Activated T-cell treated with anti-CD3 and anti-CD28 coated beads for 24 hours (primary cell): ENCODE measurements around the gene BEX1.
"Not testable (repeated sequence)": the region's sequence is repeated elsewhere in the genome, so short reads cannot be mapped to it uniquely, and the experiment has no call there.

ENCODE experiments used
- DNase-seq: peaks from one replicate; pipeline ENCODE4 v3.0.0-alpha.2; 2020; ENCODE audit warnings: low read depth

Gene BEX1

DNA sequence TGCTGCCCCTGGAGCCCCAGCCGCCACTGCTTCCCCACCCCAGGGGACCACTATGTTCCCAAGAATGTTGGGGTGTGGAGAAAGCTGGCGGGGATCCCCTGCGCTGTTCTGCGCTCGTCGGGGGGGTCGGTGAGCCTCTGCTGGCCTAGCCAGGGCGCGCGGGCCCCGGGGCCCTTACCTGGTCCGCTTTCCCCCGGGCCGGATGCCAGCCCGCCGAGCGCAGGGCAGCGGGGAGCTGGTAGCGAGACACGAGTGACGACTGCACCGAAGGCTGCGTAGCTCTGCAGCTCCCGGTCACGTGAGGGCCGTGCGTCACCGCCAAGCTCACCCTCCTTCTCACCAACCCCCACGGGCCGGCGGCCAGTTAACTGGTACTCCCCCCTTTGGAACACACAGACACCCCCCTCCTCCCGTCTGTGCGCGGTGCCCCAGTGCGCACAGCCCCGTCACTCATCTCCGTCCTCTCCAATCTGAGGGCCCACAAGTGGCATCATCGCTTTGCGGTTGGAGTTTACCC lies at the start of gene BEX1:
Gene BEX1, minus strand, starts transcription at position 254 of the 517 bp plus-strand sequence. CDS start 897 bp downstream, outside the sequence.
- no peak for DNase-seq

DNA sequence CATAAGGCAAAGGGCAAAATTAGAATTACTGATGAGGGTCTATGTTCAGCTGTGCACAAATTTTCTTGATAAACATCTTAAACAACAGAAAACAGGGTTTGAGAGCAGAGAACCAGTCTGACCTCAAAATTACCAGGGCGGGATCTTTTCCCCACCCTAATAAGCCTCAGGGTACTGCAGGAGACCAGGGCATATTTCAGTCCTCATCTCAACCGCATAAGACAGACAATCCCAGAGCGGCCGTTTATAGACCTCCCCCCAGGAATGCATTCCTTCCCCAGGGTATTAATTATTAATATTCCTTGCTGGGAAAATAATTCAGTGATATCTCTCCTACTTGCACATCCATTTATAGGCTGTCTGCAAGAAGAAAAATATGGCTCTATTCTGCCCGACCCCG lies 45.5 kb upstream of the BEX1 start:
- DNase-seq: not testable (repeated sequence)

DNA sequence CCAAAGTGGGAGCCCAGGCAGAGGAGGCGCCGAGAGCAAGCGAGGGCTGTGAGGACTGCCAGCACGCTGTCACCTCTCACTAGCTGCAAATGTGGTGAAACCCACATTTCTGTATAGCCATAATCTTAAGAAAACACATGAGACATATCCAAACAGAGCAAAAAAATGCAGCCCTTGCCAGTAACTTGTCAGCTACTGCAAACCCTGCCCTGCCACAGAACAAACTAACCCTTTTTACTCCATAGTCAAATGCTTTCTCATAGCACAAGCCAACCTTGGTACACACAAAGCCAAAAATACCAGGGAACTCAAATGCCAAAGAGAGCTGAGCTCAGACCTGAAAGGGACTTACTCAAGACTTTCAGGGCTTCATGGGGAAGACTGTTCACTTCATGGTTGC lies 43.9 kb upstream of the BEX1 start:
- DNase-seq: no peak

DNA sequence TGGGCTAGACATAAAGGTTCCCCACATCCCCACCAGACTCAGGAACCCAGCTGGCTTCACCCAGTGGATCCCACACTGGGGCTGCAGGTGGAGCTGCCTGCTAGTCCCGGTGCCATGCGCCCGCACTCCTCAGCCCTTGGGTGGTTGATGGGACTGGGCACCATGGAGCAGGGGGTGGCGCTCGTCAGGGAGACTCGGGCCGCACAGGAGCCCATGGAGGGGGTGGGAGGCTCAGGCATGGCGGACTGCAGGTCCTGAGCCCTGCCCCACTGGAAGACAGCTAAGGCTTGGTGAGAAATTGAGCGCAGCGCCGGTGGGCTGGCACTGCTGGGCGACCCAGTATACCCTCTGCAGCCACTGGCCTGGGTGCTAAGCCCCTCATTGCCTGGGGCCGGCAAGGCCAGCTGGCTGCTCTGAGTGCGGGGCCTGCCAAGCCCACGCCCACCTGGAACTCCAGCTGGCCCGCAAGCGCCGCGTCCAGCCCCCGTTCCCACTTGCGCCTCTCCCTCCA lies 43.3 kb upstream of the BEX1 start:
- DNase-seq: not testable (repeated sequence)

DNA sequence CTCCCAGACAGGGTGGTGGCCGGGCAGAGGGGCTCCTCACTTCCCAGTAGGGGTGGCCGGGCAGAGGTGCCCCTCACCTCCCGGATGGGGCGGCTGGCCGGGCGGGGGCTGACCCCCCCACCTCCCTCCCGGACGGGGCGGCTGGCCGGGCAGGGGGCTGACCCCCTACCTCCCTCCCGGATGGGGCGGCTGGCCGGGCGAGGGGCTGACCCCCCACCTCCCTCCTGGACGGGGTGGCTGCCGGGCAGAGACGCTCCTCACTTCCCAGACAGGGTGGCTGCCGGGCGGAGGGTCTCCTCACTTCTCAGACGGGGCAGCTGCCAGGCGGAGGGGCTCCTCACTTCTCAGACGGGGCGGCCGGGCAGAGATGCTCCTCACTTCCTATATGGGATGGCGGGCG lies 40.4 kb upstream of the BEX1 start:
- DNase-seq: not testable (repeated sequence)

DNA sequence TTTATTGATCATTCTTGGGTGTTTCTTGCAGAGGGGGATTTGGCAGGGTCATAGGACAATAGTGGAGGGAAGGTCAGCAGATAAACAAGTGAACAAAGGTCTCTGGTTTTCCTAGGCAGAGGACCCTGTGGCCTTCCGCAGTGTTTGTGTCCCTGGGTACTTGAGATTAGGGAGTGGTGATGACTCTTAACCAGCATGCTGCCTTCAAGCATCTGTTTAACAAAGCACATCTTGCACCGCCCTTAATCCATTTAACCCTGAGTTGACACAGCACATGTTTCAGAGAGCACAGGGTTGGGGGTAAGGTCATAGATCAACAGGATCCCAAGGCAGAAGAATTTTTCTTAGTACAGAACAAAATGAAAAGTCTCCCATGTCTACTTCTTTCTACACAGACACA lies 39.9 kb upstream of the BEX1 start:
- DNase-seq: not testable (repeated sequence)

DNA sequence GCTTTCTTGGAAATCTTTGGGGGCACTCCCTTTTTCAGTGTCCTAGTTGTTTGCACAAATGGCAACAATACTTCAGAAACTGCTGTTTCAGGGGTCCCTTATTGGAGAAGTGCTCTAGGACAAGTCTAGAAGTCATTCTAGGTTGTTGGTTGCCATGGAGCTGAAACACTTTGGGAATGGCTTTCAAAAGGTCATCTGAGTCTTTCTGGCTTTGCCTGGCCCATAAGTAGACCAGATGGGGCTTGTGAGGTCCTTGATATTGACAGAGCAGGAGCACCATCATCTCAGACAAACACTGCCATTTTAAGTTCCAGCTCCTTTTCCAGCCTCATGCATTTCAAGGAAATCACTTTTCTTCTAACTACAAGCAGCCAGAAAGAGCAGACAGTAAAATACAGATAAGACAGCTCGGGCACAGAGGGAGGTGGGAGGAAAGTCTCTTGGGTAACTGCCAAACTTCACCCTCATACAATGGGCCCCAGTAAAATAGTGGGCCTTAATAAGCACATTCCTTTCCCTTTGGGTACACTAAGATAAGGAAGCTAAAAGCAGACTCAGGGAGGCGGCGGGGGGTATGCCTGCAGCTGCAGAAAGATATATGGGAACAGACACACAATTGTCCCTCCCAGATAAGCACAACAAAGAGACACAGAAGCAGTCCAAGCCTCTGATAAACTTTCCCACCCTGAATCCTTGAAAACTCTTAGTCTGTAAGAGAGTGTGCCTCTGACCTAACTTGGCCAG lies 37.5 kb upstream of the BEX1 start:
- no peak for DNase-seq

DNA sequence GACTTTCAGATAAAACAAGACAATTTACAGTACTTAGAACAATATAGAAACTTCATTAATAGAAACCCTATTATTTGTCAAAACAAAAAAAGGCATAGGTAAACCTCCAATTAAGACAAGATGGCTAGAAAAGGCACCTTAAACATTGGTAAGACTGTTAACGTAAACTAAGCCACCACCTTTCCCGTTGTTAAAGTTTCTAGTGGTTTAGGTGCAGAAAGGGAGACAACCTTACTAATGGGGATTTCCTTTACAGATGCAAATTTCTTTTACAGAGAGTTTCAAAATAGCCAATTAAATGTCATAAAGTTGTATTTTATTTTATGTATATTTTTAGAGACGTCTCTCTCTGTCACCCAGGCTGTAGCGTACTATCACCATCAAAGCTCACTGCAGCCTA lies 36.5 kb upstream of the BEX1 start:
- DNase-seq: no peak

DNA sequence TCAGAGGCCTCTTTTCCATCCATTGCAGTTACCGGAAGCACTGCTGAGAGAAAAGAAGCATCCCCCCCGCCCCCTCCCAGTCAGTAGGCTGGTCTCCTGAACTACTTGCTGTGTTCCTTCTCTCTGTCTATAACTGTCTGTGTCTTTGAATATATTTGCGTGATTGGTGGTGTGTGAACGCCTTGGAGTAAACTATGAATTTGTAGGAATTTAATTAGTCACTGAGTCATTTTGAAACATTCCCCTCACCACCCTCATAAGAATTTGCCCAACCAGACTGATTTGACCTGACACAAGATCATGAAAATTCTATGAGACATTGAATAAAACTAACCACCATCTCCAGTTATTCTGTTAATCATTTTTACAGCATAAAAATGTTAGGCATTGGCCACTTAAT lies 35.7 kb upstream of the BEX1 start:
- DNase-seq: no peak

DNA sequence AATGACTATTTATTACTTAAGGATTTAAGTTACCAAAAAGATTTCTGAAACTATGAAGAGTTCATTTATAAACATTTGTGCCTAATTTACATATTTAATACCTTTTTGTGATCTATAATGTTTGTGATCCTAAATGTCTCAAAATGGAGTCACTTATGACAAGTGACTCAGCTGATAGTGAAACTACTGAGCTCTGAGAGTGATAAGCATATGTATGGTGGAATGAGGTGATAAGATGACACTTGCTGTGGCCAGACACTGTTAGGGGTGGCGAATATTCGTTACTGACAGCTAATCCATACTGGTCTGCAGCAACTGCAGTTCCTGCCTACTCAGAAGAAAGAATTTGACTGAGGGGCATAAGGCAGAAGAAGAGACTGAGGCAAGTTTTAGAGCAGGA lies 34.5 kb upstream of the BEX1 start:
- DNase-seq: no peak

DNA sequence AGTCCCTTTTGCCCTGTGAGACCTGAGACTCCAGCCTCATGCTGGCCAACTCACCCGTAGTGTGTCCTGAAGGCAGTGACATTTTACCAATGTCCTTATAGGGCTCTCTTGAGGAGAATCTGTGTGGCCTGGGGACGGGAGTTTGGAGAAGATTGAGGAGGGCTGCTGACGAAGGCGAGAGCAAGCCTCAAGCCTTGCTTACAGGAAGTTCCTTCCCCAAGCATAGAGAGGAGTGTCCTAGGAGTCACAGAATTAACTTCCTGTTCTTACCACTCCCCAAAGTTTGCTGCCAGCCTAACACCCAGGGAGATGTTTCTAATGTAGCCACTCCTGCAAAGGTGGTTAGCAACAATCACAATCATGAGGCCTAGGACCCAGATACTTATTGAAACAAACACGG lies 29.0 kb upstream of the BEX1 start, which contains the start of gene NXF3:
Gene NXF3, minus strand, starts transcription at position 202 of the 400 bp plus-strand sequence. Its CDS starts 120 bp downstream, at position 82.
- no peak for DNase-seq

DNA sequence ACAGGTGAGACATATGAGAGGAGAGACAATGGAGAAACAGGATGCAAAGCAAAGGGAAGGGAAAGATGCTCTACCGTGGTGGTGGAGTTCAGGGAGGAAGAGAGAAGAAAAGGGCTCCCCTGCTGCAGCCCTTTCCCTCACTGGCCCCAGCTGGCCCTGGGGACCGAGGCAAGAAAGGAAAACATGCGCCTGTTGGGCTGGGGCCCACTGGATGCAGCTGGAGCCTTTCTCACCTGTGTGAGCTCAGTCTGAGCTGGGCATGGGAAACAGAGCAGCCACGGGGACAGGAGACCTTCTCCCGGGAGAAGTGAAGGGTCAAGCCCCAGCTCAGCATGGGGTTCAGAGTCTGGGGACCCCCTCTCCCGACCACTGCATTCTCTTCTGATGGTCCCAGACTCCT lies 17.1 kb upstream of the BEX1 start:
- no peak for DNase-seq

DNA sequence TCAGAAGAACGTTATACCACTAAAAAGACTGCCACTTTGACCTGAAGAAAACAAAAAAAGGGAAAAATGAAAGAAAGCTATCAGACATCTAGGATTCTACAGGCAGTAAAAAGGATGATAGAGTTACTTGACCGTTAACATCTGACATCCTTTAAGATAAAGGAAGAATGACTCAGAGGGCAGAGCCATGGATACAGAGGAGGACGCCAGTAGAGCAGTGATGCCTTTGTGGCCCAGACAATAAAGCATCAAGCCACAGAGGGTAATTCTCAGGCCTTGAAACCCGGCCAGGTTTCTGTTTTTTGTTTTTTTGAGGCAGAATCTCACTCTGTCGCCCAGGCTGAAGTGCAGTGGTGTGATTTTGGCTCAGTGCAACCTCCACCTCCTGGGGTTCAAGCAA lies 9.5 kb upstream of the BEX1 start:
- no peak for DNase-seq

DNA sequence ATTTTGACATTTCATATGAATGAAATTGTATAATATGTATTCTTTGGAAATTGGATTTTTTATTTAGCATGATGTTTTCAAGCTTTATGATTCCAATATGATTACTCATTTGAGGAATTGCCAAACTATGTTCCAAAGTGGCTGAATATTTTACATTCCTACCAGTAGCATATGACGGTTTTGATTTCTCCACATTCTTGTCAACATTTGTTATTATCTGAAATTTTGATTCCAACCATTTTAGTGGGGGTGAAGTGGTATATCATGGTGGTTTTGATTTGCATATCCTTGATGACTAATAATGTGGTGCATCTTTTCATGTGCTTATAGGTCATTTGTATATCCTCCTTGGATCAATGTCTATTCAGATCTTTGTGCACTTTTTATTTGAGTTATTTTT lies 2.6 kb upstream of the BEX1 start:
- no peak for DNase-seq

DNA sequence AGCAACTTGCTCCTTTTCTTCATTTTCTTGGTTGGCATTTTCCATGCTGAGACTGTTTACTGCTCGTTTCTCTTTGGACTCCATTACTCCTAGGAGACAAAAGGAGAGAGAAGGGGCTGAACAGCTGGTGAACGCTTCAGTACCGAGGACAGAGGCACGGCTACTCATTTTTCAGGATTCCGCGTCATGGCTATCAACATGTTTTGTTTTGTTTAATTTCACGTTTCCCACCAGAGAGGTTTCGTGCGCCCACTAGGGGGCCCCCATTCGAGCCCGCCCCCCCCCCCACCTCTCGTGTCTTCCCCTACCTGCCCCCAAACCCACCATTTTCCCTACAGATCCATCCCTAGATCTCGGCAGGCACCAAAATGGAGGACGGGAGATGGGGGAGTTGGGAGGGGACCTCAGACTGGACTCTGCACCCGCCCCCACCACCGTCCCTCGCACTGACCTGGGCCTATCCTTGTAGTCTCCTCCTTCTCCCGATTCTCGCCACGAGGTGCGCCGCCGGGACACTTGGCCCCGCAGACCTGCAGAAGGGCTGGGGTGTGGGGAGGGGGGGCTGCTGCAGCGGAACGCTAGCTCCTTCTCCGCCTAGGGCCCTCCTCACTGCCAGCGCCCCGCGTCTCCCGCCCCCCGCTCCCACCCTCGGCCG lies 653 bp downstream of the BEX1 start:
- DNase-seq: no peak

DNA sequence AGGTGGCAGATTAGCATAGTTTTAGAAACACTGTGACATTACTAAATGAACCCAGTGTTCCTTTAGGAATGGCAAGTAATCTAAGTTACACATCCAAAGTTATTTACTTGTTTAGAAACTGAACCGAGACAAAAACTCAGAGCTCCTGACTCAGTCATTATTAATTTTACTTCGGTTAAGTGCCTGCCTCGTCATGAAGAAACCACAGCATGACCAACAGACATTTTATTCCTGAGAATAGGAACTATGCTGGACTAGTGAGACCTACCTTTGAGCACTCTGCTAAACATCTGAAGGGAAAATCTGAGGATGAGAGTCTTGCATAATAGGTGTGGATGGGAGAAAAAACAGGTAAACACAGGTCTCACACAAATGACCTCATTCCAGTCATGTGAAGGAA lies 2.5 kb downstream of the BEX1 start:
- DNase-seq: no peak

DNA sequence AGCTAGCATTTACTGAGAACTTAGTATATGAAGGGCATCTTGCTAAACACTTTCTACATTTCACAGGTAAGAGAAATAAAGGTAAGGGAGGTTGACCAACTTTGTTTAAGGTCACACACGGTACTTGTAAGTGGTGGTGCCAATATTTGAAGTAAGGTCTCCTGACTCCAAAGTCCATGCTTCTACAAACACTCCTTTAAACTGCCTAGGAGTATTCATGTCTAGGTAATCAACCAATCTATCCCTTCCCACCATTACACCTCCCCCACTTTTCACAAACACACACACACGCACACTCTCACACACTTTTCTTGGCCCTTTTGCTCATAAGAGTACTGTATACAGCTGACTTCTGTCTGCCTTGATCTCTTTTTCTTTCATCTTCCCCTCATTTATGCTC lies 7.1 kb downstream of the BEX1 start:
- DNase-seq: no peak

DNA sequence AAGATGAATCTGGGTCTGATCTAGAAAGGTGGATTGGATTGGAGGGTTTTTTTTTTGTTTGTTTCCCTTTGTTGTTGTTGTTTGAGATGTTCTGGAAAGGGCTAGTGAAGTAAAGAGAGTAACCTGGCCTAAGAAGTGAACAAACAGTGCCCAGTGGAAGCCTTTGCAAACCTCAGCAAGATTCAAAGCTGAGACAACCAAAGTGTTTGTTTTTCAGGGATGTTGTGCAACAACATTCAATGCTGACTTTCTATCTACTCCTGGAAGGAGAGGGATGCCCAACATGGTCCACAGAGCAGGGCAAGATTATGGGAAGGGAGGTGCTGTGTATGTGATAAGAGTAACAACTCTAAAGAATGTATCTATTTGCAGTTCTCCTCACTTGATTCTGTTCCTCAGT lies 11.3 kb downstream of the BEX1 start:
- no peak for DNase-seq

DNA sequence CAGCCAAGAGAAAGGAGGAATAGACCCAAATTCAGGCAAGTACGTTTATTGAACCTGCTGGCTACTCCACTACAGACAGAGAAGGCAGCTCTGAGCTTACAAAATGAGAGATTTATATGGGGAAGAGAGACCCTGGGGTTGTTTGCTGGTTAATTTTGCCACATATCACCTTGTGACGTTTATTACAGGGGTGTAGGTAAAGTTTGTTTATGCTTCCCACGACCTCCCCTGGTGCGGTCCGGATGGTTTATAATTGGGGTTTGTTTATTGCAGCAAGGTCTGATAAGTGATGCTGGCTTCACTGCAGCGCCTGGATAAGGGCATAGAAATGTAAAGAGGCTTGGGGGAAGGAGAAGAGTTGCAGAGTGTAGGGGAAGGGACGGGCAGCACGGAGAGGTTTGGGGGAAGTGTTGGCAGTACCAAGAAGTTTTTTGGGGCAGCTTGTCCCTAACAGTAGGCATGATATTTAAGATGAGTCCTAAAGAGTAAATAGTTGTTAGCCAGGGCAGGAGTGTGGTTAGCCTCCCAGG lies 12.6 kb downstream of the BEX1 start:
- no peak for DNase-seq

DNA sequence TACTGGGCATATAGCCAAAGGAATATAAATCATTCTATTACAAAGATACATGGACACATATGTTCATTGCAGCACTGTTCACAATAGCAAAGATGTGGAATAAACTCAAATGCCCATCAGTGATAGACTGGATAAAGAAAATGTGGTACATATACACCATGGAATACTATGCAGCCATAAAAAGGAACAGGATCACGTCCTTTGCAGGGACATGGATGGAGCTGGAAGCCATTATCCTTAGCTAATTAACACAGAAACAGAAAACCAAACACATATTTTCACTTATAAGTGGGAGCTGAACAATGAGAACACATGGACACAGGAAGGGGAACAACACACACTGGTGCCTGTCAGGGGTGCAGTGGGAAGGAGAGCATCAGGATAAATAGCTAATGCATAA lies 30.6 kb downstream of the BEX1 start:
- not testable (repeated sequence) for DNase-seq

DNA sequence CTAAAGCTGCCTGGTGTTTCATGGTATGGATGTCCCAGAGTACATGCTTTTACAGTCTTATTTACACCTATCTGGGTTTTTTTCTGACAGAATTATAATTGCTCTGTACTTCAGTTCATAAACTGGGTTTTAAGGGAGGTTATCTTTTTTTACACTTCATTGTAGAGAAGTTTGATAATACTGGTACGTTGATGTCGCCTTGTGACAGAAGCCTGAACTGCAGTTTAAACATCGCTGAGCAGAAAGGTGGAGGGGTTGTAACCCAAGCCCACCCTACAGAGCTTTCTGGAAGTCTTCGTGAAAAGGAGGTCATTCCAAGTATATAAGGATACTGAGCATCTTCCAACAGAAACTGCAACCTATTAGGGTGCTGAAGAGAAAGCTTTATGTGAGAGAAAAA lies 46.4 kb downstream of the BEX1 start:
- no peak for DNase-seq

DNA sequence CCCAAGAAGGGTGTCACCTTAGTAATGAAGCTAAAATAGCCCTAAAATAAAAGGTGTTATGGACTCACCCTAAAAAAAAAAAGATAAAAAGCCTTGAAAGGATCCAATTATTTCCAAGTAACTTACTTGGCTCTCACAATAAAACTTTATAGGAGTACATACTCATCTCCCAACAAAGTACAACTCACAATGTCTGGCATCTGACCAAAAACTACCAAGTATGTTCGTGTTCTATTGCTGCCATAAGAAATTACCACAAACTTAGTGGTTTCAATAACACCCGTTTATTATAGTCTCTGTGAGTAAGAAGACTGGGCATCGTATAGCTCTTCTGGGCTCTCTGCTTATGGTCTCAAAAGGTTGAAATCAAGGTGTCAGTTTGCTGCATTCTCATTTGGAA lies 51.0 kb downstream of the BEX1 start:
- no peak for DNase-seq
